Activated CD4-positive, alpha-beta T cell treated with anti-CD3 and anti-CD28 coated beads, Interleukin-2, amount 10 ng/mL, durations not matched to agents 24 days and 14 days (primary cell): ENCODE measurements around the gene ACTL6A. TPM values are rescaled to one million over a fixed set of nuclear protein-coding genes. Genes with fewer than 3 reads are reported as not detected.

Experiments
- DNase-seq: peaks from one replicate; pipeline ENCODE4 v3.0.0; 2022
- H3K27ac Mint-ChIP-seq: one replicate; pipeline ENCODE4 v1.8.0; 2022; ENCODE audit warnings: mild to moderate bottlenecking, mixed read lengths
- H3K27me3 Mint-ChIP-seq: one replicate; pipeline ENCODE4 v1.8.0; 2022; ENCODE audit warnings: mixed read lengths
- H3K36me3 Mint-ChIP-seq: one replicate; pipeline ENCODE4 v1.8.0; 2022; ENCODE audit warnings: low read depth, mild to moderate bottlenecking, mixed read lengths
- H3K4me1 Mint-ChIP-seq: one replicate; pipeline ENCODE4 v1.8.0; 2021; ENCODE audit warnings: mixed read lengths
- H3K4me3 Mint-ChIP-seq: one replicate; pipeline ENCODE4 v1.8.0; 2022; ENCODE audit warnings: mild to moderate bottlenecking, moderate library complexity, mixed read lengths
- H3K9me3 Mint-ChIP-seq: one replicate; pipeline ENCODE4 v1.8.0; 2021; ENCODE audit warnings: mixed read lengths
- intact Hi-C: fragments of 100-400 bp; cut with micrococcal nuclease; formaldehyde crosslinking; loops from one replicate; pipeline ENCODE4 v1.15.1; 2023
- total RNA-seq: library from RNA; stranded (reverse); gene quantifications from 2 replicates; pipeline ENCODE4 v1.2.3, GENCODE V29; 2022

Gene ACTL6A
- total RNA-seq, 1 donor from 2014 or later: 131 TPM

DNA sequence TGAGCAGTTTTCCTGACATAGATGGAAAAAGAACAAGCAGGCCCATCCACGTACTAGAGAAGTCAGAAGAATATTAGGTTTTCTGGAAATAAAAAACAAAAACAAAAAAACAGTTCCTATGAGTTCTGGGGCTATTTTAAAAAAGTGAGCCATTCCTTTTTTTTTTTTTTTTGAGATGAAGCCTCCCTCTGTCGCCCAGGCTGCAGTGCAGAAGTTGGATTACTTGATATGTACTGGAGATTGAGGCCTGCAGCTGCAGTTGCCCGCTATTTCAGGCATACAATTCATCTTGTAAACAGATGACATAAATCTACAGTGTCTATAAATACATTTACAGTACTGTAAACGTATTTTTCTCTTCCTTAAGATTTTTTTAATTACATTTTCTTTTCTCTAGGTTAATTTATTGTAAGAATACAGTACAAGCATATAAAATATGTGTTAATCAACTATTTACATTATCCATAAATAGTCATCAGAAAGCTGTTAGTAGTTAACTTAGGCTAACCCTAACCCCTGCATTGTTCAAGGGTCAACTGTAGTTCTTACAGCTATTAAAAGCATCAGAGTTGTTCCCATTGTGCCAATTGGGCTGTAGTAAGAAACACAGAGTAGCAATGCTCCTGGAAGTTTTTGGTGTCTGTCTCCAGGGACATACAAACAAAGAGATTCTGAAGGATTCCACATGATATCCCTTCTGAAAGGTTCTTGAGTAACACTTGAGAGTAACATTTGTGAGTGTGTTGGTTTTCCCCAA lies 11.2 kb upstream of the ACTL6A start:
- DNase-seq: no peak
- no peaks in the 10 kb centered on the region for H3K9me3 Mint-ChIP-seq
- H3K27me3 Mint-ChIP-seq: peaks cover 16% of the 10 kb centered on the region
- H3K27ac Mint-ChIP-seq: no peak overlapping the region
- H3K4me3 Mint-ChIP-seq: no peak overlapping the region
- intact Hi-C loops: no loop called here
- peaks cover 2% of the 10 kb centered on the region for H3K4me1 Mint-ChIP-seq
- no peaks in the 10 kb centered on the region for H3K36me3 Mint-ChIP-seq

DNA sequence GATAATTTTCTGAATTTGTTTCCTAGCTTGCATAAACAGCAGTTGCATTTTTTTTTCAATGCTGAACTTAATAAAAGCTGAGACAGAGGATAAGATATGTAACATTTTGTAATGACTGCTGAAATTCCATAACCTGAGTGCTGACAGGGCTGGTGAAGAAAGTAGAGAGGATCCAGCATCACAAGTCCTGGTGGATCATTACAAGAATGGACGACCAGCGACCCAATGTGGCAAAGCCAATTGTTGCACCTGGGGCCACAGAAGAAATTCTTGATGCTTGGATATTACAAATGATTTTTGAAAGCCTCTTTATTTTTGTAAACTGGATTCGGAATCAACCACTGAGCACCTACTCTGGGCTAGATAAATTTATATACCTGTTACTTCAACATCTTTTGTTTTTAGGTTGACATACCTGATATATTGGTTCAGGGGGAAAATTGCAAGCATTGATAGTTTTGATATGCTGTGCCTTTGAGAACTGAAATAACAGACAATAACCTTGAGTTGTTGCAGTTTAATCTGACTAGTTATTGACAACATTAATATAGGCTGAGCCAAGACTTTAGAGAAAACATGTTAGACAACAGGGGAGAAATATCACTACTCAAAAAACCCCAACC lies 3.9 kb upstream of the ACTL6A start:
- Mint-ChIP-seq H3K4me3 (no peak overlapping the region), H3K27ac (no peak overlapping the region), H3K27me3 (peaks cover 26% of the 10 kb centered on the region), H3K9me3 (no peaks in the 10 kb centered on the region), H3K36me3 (peaks cover 4% of the 10 kb centered on the region), H3K4me1 (peaks cover 12% of the 10 kb centered on the region)
- intact Hi-C loops: loop anchor here (1.0 to 2.0 kb wide), 3 partner anchors 113 to 1122 kb away; partner anchors contain the start of gene ZNF639
- peak; percentile 86 for DNase-seq

GRCh38 chr3:179560791-179561190 lies 1.9 kb upstream of the ACTL6A start:
- intact Hi-C loops: no loop called here
- Mint-ChIP-seq H3K4me3 (no peak overlapping the region), H3K27ac (no peak overlapping the region), H3K27me3 (peaks cover 22% of the 10 kb centered on the region), H3K9me3 (no peaks in the 10 kb centered on the region), H3K4me1 (peaks cover 22% of the 10 kb centered on the region), H3K36me3 (peaks cover 6% of the 10 kb centered on the region)
- DNase-seq: peak; percentile 27

DNA sequence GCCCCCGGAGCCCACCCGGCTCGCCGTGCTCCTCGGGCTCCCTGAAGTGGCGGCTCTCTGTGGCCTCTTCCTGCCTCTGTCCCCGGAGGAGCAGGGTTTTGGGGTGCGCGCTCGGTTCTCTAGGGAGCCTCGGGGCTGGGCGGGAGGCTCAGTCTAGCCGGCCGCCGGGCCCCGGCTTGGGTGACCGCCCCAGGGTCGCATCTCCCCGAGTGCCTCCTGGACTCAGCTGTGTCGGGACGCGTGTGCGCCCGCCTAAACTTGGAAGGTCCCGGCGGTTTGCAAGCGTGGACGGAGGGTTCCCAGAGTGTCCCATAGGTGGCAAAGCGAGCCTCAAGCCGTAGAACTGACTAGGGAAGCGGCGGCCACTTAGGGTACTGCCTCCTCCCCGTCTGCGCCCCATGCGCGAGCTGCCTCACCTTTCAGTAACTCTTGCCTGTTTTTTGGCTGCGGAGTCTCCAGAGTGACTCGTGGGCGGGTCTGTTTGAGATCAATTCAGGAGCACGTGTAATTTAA lies 601 bp downstream of the ACTL6A start:
- Mint-ChIP-seq H3K27ac (peak overlapping the region; percentile 95), H3K27me3 (peaks cover 17% of the 10 kb centered on the region), H3K4me3 (peak overlapping the region; percentile 98), H3K9me3 (no peaks in the 10 kb centered on the region), H3K4me1 (peaks cover 27% of the 10 kb centered on the region), H3K36me3 (peaks cover 7% of the 10 kb centered on the region)
- peak; percentile 91 for DNase-seq
- intact Hi-C loops: loop anchor here (1.0 to 2.0 kb wide), 6 partner anchors 41 to 548 kb away; partner anchors contain the start of genes GNB4, MRPL47, NDUFB5 and USP13

DNA sequence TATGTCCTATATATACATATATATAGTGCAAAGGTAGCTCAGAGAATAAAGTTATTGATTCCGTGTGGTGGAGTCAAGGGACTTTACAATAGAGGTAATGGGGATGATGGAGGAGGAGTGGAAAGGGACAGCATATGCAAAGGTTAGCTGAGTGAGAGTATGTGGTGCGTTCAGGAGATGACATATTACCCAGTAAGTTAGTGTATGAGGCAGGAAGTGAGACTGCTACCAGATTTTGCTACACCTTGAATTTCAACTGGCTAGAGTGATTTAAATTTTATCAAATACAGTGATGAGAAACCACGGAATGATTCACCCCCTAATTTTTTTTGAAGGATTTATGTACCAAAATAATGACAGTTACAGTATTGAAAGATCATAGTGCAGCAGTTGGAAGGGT lies 2.8 kb downstream of the ACTL6A start:
- H3K4me1 Mint-ChIP-seq: peaks cover 30% of the 10 kb centered on the region
- DNase-seq: peak; percentile 75
- peak overlapping the region; percentile 31 for H3K4me3 Mint-ChIP-seq
- no peaks in the 10 kb centered on the region for H3K9me3 Mint-ChIP-seq
- peaks cover 14% of the 10 kb centered on the region for H3K36me3 Mint-ChIP-seq
- intact Hi-C loops: no loop called here
- H3K27me3 Mint-ChIP-seq: peaks cover 9% of the 10 kb centered on the region
- H3K27ac Mint-ChIP-seq: peak overlapping the region; percentile 77

DNA sequence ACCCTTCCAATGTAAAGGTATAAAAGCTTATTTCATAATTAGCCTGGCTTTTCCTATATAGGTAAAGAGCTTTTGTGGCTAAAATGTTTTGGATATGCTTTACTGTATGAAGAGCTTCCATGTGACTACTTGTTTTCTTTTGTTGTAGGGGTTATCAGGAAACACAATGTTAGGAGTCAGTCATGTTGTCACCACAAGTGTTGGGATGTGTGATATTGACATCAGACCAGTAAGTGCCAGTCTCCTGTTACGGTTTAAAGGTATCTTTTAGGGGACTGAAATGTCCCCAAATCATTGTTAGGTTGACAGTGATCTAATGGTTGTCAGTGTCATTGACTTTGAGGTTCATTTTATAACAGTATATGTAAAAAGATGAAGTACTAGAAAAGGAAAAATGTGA lies 18.3 kb downstream of the ACTL6A start:
- Mint-ChIP-seq H3K36me3 (peaks cover 55% of the 10 kb centered on the region), H3K9me3 (no peaks in the 10 kb centered on the region), H3K27me3 (no peaks in the 10 kb centered on the region), H3K4me3 (no peak overlapping the region), H3K4me1 (no peaks in the 10 kb centered on the region), H3K27ac (no peak overlapping the region)
- DNase-seq: no peak
- intact Hi-C loops: no loop called here

DNA sequence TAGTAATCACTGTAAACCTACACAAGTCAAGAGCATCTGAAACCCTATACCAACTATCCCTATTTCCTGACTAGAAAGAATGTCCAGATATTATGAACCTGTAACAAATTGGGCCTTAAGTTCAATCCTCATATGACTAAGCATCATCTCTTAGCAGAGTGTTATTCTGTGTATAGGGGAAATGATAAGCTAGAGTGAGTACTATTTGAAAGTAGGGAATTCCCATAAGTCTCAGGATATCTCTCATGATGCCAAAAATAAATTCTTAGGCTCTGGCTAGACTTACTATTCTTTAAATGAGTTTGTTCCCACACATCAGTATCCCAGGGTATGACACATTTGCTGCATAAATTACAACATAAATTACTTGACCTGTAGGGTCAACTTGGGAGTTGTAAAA lies 26.4 kb downstream of the ACTL6A start:
- H3K4me3 Mint-ChIP-seq: no peak overlapping the region
- no peak overlapping the region for H3K27ac Mint-ChIP-seq
- intact Hi-C loops: no loop called here
- no peaks in the 10 kb centered on the region for H3K9me3 Mint-ChIP-seq
- DNase-seq: no peak
- H3K4me1 Mint-ChIP-seq: peaks cover 3% of the 10 kb centered on the region
- H3K36me3 Mint-ChIP-seq: peaks cover 59% of the 10 kb centered on the region
- H3K27me3 Mint-ChIP-seq: no peaks in the 10 kb centered on the region

DNA sequence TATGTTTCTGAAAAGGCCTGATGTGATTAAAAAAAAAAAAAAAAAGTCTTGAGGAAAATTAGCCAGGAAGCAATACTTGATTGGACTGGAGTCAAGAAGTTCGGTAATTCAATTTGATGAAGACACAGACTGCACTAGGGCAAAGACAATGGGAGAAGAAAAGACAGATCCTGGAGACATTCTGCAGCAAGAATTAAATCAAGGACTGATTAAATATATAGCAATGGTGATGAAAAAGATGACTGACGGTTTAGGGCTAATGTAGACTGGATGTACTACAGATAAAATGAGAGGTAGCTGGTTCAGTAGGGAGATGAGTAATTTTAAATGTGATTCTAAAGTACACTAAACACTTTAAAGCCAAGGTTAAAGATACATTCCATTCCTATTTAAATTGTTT lies 27.9 kb downstream of the ACTL6A start:
- Mint-ChIP-seq H3K36me3 (peaks cover 59% of the 10 kb centered on the region), H3K9me3 (no peaks in the 10 kb centered on the region), H3K4me3 (no peak overlapping the region), H3K4me1 (peaks cover 3% of the 10 kb centered on the region), H3K27ac (no peak overlapping the region), H3K27me3 (no peaks in the 10 kb centered on the region)
- intact Hi-C loops: no loop called here
- DNase-seq: no peak

DNA sequence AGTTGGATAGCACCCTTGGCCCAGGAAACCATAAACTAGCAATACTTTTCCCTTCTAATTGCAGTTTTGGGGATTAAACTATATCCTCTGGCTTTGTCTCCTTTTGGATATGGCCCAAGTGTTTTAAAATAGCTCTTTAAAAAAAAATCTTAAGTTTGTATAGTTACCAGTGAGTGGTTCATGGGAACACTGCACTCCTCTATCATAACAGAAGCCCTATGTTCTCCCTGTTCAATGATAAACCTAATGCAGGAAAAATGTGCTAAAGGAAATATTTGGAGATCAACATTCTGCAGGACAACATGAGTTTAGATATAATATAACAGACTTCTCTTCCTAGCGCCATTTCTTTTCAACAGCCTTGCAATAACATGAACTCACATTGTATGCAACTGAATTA lies 28.6 kb downstream of the ACTL6A start:
- Mint-ChIP-seq H3K27me3 (no peaks in the 10 kb centered on the region), H3K4me1 (peaks cover 3% of the 10 kb centered on the region), H3K4me3 (no peak overlapping the region), H3K9me3 (no peaks in the 10 kb centered on the region), H3K27ac (no peak overlapping the region), H3K36me3 (peaks cover 55% of the 10 kb centered on the region)
- intact Hi-C loops: no loop called here
- DNase-seq: no peak

DNA sequence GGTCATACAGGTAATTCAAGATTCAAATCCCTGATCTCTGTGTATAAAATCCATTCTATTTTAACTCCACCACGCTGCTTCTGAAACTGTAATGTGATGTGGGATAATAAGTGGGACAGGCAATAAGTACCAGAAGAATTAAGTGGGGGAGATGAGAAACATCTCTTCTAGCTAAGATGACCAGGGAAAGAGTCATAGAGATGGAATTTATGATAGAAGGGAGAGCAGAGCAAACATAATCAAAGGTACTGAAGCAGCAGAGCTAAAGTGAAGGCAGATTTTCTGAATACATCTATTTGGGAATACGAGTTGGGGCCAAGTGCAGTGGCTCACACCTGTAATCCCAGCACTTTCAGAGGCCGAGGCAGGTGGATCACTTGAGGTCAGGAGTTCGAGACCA lies 36.8 kb downstream of the ACTL6A start:
- Mint-ChIP-seq H3K9me3 (no peaks in the 10 kb centered on the region), H3K36me3 (peaks cover 51% of the 10 kb centered on the region), H3K4me1 (peaks cover 3% of the 10 kb centered on the region), H3K4me3 (no peak overlapping the region), H3K27ac (no peak overlapping the region), H3K27me3 (no peaks in the 10 kb centered on the region)
- intact Hi-C loops: no loop called here
- no peak for DNase-seq

DNA sequence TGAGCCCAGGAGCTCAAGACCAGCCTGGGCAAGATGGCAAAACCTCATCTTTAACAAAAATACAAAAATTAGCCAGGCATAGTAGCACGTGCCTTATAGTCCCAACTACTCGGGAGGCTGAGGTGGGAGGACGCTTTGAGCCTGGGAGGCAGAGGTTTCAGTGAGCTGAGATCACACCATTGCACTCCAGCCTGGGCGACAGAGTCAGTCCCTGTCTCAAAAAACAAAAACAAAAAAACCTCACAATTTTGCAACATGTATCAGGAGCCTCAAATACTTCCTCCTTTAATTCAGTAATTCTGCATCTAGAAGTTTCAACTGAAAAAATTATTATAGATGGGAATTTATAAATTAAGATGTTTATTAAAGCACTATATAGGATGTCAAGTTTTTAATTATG lies 40.6 kb downstream of the ACTL6A start:
- Mint-ChIP-seq H3K36me3 (peaks cover 39% of the 10 kb centered on the region), H3K4me3 (peak overlapping the region; percentile 99), H3K27ac (peak overlapping the region; percentile 100), H3K4me1 (peaks cover 25% of the 10 kb centered on the region), H3K27me3 (no peaks in the 10 kb centered on the region), H3K9me3 (no peaks in the 10 kb centered on the region)
- intact Hi-C loops: loop anchor here (5.0 kb wide), 1 partner anchor 151 kb away; the partner anchor contains the start of gene GNB4
- DNase-seq: no peak

GRCh38 chr3:179603831-179604230 lies 41.1 kb downstream of the ACTL6A start:
- peak overlapping the region; percentile 99 for H3K4me3 Mint-ChIP-seq
- peak overlapping the region; percentile 100 for H3K27ac Mint-ChIP-seq
- no peak for DNase-seq
- no peaks in the 10 kb centered on the region for H3K9me3 Mint-ChIP-seq
- peaks cover 38% of the 10 kb centered on the region for H3K36me3 Mint-ChIP-seq
- no peaks in the 10 kb centered on the region for H3K27me3 Mint-ChIP-seq
- H3K4me1 Mint-ChIP-seq: peaks cover 28% of the 10 kb centered on the region
- intact Hi-C loops: loop anchor here (1.0 to 5.0 kb wide), 5 partner anchors 41 to 998 kb away; partner anchors contain the start of genes GNB4, MFN1, TTC14 and ZNF639

GRCh38 chr3:179604321-179605078 lies 41.8 kb downstream of the ACTL6A start, which contains the start of the genes MRPL47 and NDUFB5:
Gene MRPL47 (minus strand): TSS chr3:179604638. CDS start chr3:179604624, 14 bp downstream.
Gene NDUFB5 (plus strand): TSS chr3:179604794. CDS start chr3:179604816, 22 bp downstream.
- peak within 1 kb of the TSS; percentile 100 for H3K27ac Mint-ChIP-seq
- peak within 1 kb of the TSS; percentile 99 for H3K4me3 Mint-ChIP-seq
- H3K36me3 Mint-ChIP-seq: peaks cover 36% of the 10 kb centered on the region
- H3K9me3 Mint-ChIP-seq: no peaks in the 10 kb centered on the region
- H3K4me1 Mint-ChIP-seq: peaks cover 34% of the 10 kb centered on the region
- peak; percentile 98 for DNase-seq
- intact Hi-C loops: loop anchor here (1.0 to 5.0 kb wide), 6 partner anchors 41 to 998 kb away; partner anchors contain the start of genes GNB4, MFN1, TTC14 and ZMAT3
- no peaks in the 10 kb centered on the region for H3K27me3 Mint-ChIP-seq
